SK-N-MC (cell line): ENCODE data around the gene RHBDD1.

ENCODE experiments used
- EZH2 ChIP-seq: fragments of 200-600 bp; sonication (generic); IDR thresholded peaks from one replicate; pipeline ENCODE4 v1.6.1; 2017; ENCODE audit warnings: antibody characterized with exemption
- FOXP2 ChIP-seq: optimal IDR thresholded peaks from 2 replicates; pipeline ENCODE3; 2011; ENCODE audit warnings: mild to moderate bottlenecking, moderate library complexity; ENCODE audit not compliant: insufficient read depth; ENCODE audit errors: extremely low read length, control extremely low read depth
- POLR2AphosphoS5 ChIP-seq: IDR thresholded peaks from 2 replicates; pipeline ENCODE4 v1.6.1; 2012; ENCODE audit warnings: mild to moderate bottlenecking, low read depth, low read length, borderline replicate concordance

DNA sequence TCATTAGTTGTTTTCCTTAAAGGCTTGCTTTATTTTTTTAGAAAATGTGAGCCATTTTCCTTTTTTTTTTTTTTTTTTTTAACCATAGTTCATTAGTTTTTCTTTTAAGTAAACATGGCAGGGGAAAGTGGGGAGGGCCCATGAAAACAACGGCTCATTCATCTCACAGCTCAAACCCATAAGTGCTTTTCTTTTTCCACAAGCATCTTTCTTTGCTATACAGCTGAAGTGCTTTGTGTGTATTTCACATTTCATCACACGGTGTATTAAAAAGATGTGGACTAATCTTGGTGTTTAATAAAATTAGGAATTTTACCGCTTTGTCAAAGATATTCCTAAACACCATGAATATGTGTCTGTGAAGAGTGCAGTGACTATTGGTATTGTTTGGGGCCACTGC lies 41.6 kb downstream of the RHBDD1 start:
- TF ChIP-seq EZH2 (no peak), POLR2AphosphoS5 (no peak), FOXP2 (no peak)
